HUDEP-2 (cell line): ENCODE results near the gene SLX9.

ENCODE experiments used
- DNase-seq, 76 experiments: peaks; one replicate each; lab custom pipeline; 2025; ENCODE audit not compliant: unreplicated experiment in 76 of 76; lab: John Stamatoyannopoulos, UW

Gene SLX9

DNA sequence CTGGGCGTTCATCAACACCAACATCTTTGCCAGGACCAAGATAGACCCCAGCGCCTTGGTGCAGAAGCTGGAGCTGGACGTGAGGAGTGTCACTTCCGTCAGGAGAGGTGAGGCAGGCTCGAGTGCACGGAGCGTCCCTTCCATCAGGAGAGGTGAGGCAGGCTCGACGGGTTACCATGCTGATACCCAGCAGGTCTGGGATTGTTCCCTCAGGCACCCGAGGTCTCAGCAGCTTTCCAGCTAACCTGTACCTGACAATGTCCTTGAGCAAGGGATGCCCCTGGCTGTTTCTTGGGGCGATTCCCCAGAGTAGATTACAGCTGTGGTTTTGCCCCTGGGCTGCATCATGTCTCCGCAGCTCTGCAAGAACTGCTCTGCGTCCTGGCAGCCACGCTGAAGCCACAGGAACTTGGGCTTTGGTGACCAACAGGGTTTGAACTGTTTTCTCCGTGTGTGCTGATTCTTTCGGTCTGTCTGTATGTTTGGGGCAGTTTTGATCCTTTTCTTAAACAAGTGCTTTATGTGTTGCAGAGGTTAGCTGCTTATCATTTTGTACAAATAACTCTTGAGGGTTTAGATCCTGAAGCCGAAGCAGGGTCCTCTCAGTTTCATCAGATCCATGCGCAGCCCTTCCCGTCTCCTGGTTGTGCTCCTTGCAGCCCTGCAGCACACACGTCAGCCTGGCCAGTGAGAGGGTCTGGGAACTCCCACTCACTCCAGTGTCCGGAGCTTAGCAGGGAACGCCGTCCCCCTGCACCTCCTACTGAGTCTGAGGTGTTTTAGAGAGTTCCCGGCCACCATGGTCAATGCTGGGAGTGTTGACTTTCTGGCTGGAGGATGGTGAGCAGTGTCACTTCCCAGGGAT is 4.1 kb downstream of the SLX9 start:
- no peak for DNase-seq

DNA sequence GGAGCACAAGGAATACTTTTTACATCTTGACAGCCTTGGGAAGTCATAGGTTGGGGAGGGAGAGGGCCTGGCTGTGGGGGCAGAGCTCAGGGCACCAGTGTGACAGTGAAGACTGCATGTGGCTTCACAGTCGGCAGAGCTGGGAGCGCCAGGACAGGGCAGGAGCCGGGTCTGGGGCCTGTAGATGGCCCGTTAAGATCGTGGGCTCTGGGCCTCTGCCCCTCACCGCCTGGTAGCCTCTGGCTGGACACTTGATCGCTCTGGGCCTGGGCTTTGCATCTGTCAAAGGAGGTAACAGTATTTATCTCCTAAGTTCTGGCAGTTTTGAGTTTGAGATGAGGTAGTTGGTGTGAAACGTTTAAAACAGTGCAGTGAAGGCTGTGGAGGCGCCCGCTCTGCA is 4.8 kb downstream of the SLX9 start:
- no peak for DNase-seq

DNA sequence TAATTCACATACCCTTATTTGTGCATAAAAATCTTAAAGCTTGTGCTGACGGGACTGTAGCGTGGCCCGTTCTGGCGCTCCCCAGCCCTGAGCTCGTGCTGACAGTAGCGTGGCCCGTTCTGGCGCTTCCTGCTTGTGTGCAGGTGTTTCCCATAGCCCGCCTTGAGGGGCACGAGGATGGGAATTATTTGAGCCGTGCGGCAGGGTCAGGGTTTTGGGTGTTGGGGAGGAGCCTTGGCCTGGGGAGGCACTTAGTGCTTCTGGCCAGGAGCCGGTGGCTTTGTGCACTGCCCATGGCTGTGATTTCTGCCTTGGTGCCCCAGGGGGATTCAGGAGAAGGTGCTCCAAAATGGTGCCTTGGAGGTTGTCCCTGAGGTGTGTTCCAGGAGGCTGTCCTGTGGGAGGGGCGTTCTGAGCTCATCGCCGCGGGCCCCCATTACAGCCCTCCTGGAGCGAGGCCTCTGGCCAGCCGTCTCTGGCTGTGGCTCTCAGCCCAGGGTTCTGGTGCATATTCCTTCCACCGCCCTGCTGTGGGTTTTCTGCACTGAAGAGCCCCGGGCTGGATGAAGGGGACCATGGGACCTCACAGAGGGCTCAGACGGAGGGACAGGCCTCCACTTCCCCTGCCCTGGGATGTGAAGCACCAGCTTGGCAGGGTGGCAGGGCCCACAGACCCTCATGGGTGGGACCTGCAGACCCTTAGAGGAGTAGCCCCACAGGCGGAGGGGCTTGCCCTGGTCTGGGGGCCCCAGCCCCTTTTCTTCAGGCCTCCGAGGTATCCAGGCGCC is 6.6 kb downstream of the SLX9 start:
- DNase-seq = no peak

DNA sequence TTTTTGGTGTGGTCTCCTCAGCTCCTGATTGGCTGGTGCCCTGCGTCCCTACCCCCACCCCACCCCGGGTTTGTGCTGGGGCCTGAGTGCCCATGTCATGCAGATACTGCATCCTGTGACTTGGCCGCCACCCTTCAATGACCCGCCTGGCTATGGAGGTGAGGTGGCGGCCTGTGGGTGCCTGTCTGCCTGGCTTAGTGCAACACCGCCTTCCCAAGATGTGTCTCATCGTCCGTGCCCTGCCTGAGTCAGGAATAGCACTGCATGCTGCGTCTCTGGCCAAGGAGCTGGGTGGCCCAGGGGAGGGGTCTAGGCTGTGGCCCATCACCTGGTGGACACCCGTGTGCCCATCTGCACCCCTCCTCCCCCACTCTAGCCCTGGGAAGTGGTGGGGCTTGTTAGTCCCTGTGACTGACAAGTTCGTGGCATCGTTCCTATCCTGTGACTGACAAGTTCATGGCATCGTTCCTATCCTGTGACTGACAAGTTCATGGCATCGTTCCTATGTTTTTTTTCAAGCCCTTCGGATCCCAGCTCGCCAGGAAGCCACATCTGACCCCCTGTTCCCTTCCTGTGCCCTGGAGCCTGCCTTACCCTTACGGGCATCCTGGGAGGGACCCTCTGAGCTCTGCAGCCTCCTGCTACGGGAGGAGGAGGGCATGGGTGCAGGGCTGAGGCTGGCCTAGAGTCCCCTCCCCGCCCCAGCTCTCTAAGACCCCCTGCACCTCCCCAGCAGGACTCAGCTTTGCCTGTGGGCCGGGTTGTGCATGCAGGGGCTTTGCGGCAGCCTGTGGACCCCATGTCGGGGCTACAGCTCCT is 7.5 kb downstream of the SLX9 start:
- peak in 2 of 76 experiments; percentile 27 to 28 for DNase-seq

DNA sequence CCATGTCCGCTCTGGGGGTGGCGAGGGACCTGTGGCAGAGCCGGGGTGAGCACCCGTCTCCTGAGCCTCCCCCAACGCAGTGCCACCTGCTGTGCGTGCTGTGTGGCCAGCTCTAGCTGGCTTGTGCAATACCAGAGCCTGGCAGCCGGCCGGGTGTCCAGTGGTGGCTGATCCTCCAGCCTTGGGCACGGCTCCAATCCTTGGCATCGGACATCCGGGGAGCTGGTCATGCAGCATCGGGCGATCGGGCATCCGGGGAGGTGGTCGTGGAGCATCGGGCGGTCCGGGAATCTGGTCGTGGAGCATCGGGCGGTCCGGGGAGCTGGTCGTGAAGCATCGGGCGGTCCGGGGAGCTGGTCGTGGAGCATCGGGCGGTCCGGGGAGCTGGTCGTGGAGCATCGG is 8.1 kb downstream of the SLX9 start:
- DNase-seq = no peak

DNA sequence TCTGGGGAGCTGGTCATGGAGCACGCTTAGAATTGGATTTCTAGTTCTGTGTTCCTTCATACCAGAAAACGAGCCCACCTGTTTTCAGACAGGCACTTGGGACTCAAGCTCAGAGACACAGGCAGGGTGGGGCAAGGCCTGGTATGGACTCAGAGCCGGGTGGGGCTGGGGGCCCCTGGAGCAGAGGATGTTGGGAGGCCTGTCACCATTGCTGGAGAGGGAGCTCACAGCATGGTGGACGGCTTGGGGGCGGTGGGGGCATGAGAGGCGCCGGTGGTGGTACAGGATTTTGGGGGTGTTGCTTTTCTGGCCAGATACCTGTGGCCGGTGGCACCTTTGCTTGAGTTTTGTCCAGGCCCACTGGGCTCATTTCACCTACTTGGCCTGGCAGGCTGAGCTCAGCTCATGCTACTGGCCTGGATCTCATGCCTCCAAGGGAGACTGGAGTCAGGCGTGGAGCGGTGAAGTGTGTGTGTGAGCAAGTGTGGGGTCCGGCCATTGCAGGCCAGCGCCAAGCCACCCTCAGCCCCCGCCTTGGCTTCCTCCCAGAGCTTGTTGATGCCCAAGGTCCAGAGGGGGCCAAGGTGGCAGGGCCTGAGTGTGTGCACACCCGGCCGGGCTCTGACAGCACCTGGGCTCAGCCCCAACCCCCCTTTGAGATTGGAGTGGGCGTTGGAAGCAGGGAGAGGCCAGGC is 8.7 kb downstream of the SLX9 start:
- DNase-seq = no peak

DNA sequence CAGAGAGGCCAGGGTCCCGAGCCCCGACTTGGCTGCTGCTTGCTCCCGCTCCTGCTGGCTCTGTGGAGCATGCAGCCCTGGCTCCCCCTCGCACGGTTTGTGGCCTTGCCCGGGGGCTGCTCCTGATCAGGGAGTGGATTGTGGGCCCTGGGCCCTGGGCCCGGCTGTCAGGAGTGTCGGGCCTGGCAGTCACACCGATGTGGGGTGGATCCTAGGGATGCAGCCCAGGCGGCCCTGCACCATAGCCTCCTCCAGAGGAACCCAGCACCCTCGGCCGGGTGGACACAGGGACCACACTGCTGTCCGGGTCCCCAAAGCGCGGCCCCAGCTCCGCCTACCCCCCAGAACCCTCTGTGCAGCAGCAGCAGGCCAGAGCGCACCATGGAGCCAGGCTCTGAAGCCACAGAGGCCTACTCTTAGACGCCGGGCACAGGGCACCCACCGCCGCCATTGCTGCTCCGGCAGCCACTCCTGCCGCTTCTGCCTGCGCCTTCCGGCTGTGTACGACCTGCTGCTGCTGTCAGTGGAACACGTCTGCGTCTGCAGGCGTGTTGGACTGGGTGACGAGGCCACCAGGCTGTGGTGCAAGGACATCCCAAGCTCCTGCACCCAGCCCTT is 9.4 kb downstream of the SLX9 start:
- DNase-seq = no peak

DNA sequence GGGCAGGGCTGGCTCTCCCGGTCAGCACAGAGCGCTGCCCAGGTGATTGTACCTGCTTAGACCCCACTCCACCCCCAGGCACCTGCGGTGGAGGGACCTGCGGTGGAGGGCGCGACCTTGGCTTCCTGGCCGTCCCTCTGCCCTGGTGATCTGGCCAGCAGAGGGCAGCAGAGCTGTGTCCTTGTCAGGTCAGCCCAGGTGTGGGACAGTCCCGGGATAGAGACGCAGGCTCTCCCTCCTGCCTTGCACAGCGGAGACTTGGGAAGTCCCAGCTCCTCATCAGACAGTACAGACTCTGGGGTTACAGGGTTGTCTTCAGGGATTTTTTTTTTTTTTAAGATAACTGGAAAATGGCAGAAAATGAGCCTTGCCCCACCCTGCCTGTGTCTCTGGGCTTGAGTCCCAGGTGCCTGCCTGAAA is 10.0 kb downstream of the SLX9 start:
- peak in 63 of 76 experiments; percentile 18 to 86 (median 61) for DNase-seq

DNA sequence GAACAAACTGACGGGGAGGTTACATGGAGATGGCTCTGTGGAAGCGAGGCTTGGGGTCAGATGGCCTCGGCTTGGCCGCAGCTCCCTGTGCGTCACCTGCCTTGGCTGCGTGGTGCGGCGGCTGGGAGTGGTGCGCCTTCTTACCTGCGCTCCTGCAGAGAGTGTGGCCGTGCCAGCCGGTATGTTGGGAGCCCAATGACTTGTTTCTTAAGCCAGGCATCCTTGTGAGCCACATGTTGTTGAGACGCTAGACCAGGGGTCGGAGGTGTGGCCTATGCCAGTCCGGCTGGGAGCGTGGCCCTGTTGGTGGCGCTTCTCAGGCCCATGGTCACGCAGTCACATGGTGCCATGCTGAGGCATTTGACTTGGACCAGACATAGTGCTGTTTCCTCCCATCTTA is 10.5 kb downstream of the SLX9 start:
- DNase-seq = no peak

DNA sequence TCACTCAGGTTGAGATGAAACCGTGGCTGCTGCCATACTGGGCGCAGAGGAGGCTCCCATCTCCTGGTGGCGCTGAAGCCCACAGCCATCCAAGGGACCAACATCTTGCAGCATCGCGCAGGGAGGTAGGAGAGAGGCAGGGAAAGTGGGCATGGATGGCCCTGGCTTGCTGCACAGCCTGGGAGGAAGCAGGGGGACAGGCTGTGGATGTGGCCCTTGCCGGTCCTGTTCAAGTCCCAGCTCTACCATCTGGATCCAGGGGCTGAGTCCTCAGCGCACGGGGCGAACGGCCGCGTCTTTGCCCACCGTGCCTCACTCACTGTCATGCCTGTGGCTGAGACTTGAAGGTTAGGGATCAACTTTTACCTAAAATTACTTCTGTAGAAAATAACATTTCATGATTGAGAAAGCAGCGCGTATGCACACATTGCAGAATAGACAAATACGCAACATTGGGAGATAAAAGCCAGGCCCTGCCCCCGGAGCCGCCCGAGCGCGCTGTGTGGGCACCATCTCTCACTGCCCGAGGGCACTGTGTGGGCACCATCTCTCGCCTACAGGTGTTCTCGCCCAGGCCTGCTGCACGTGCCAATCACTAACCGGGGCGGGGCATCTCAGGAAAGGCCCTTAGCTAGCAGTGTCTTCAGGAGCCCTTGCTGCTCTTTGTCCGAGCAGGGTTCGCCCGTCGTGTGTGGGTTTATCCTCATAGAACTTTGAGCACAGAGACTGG is 11.5 kb downstream of the SLX9 start:
- DNase-seq = no peak

DNA sequence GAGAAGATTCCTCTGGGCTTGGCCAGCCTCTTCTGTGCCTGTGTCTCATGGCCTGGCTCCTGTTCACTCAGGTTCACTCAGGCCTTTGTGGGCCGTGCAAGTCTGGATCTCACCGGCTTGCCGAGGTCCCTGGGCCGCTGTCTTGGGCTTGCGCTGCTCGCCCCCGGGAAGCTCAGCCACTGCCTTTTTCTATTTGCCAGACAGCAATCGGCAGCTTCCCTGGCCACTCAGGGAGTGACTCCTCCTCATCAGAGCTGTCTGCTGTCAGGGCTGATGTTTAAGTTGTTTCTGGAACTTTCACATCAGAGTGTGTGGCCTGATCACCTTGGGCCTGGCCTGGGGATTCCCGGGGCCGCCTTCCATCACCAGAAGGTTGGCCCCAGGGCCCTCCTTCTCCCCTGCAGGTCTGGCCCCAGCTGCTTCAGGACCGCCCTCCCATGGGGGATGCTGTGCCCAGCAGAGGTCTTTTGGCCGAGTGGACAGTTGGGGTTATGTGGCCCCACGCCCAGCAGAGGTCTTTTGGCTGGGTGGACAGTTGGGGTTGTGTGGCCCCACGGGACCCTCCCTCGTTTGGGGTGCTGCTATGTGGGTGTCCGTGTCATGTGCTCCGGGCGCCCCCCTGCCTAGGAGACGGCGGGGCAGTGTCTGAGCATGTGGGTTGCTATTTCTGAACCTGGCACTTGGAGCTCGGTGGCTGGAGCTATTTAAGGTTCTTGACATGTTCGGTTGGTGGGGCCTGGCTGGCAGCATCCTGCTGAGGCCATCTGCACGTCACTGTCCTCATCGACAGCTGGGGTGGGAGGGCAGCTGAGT is 12.5 kb downstream of the SLX9 start:
- DNase-seq = no peak

DNA sequence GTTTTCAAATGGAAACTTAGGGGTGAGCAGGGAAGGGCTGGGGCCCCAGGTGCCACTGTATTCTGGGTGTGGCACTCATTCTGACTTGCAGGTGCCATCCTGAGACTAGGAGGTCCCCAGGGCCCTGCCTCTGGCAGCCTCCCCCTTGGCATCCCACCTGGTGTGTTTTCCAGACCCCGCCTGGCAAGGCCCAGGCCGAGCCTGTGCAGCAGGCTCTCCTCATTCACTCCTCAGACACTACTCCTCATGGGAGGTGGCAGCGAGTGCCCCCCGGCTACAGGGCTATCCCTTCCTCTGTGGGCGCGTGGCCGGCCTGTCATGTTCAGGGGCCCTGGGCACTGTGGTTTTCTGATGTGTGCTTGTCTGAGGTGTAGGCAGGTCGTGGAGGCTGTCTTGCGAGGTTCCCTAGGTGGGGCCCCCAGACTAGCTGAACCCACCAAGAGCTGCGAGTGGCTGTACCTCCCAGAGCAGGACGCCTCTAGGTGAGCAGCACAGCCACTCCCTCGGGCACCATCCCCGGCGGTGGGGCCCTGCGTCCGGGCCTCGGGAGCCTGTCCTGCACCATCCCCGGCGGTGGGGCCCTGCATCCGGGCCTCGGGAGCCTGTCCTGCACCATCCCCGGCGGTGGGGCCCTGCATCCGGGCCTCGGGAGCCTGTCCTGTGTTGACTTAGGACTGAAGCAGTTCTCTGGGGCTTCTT is 13.2 kb downstream of the SLX9 start:
- DNase-seq = no peak

DNA sequence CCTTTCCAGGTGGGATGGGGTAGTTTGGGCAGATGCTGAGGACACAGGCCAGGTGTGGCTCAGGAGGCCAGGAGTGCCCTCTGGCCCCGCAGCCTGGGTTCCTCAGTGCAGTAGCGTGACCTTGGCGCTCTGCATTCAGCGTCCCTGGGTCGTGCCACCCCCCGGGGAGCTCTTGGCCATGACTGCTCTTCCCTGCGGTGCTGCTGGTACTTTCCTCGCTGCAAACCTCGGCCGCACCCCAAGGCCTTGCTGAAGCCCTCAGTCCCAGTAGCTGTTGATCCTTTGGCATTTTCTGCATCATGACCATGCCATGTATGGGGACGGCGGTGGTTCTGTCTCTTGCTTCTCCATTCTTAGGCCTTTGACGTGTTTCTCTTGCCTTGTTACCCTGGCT is 13.8 kb downstream of the SLX9 start:
- no peak for DNase-seq

DNA sequence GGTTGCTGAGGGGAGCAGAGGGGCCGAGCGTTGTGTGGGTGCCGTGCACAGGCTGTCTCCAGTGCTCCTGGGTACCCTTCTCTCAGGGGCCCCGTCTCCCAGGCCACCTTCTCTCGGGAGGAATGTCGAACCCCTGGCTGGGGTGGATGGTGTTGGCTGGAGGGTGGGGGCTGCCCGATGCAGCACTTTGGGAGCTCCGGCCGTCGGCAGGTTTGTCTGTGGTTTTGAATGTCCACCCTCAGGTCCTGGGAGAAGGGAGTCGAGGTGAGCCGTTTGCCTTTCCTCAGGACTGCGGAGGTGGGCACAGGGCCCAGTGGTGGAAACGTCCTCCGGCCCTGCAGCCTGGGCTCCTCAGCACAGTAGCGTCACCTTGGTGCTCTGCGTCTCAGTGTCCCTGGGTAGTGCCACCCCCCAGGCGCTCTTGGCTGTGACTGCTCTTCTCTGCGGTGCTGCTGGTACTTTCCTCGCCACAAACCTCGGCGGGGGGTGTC is 14.5 kb downstream of the SLX9 start:
- no peak for DNase-seq

DNA sequence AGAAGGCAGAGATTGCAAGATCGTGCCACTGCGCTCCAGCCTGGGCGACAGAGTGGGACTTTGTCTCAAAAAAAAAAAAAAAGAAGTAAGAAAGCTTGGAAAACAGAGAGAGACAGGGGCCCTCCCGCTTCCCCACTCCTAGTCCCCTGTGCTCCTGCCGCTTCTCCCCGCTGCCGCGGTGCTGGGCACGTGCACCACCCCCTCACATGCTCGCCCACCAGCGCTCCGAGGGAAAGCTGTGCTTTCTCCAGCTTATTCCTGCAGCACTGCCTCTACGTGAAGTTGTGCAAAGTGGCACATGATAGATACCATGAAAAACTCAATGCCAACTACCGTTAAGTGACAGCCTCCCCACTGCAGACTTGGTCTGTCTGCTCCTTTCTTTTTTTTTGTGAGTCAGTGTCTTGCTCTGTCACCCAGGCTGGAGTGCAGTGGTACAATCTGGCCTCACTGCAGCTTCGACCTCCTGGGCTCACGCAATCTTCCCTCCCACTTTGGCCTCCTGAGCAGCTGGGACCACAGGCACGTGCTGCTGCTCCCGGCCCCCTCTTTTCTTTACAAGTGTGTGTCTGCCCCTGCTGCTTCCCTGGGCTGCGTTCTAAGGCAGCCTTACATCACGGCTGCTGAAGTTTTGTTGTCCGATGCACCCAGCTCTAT is 15.4 kb downstream of the SLX9 start:
- DNase-seq = no peak

DNA sequence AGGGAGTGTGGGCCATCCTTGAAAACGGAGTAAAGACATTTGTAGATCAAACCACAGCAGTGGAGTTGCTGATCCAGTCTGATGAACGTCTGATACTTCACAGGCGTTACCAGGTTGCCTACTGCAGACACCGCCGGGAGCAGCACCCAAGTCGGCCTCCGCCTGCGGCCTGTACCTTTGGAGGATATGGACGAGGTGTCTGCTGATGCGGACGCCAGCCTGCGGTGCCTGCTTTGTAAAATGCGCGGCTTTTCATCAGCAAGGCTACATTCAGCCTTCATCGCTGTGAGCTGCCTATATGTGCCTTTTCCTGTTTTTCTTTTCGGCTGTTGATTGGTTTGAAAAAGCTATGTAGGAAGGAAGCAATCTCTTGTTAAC is 16.0 kb downstream of the SLX9 start:
- no peak for DNase-seq

DNA sequence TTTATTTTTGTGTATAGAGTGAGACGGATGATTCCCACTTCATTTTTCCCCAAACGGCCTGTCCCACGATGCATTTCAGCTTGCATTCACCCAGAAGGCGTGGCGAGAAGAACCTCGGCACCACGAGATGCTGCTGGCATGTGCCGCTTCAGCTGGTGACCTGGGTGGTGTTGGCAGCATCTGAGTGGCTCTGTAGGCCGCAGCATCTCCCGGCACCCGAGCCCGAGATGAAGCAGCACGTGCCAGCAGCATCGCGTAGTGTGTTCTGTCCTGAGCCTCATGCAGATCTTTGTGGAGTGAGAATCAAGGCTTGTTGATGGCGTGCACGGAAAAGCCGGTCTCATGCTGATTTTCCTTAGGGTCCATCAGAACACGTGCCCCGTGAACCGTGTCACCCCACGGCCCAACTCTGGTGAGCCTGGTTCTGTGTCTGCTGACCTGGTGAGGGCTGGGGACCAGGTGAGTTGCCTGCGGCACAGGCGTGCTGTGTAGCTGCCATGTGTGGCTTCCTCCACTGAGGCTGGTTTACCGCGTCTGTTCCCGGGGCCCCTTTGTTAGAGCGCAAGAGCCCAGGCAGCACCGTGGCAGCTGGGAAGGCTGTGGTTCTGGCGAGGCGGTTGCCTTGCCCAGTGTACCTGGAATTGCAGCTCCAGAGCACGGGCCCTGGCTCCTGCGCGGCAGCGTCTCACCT is 16.7 kb downstream of the SLX9 start:
- DNase-seq = no peak
